ENCODE measurements around the gene OR4D1.

GRCh38 chr17:58153671-58154070 is 5.5 kb downstream of the OR4D1 start:
- no peak for TF ChIP-seq CTCF (IDR thresholded peaks at IDR 0.05)
- TF ChIP-seq EZH2 (IDR thresholded peaks at IDR 0.05; ENCODE audit: borderline replicate concordance, insufficient read depth, low read depth, low read length, poor library complexity, severe bottlenecking), result no peak

Measured in B cell (primary cell).